ENCODE data around the gene JAKMIP2. TPM values are rescaled to one million over a fixed set of nuclear protein-coding genes. Genes with fewer than 3 reads are reported as not detected.

Gene JAKMIP2
- total and polyA plus RNA-seq, 10 donors = 0.09 to 2.4 (median 1.5) TPM

DNA sequence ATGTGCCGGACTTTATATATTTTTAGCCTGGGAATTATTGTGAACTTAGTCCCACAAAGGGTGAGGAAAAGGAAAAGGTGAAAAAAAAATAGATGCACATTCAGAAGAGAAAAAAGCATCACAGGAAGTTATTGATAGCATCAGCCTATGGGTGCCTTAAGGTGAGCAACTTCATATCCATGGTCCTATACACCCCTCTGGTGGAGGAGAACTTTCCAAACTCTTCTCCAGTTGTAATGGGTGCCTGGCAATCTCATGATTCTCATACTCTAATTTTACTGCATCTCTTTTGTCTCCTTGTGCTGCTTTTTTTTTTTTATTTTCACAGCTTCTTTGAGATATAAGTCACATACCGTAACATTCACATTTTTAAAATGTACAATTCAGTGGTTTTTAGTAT lies 107.4 kb downstream of the JAKMIP2 start:
- no peaks in the 10 kb centered on the region for H3K27me3 ChIP-seq (replicated peaks in 1 of 7)
- no peaks in the 10 kb centered on the region for H3K9me3 ChIP-seq
- no peak overlapping the region for H3K27ac ChIP-seq
- no peak for DNase-seq
- no peak overlapping the region for H3K4me3 ChIP-seq
- TF ChIP-seq, protein P1, sequence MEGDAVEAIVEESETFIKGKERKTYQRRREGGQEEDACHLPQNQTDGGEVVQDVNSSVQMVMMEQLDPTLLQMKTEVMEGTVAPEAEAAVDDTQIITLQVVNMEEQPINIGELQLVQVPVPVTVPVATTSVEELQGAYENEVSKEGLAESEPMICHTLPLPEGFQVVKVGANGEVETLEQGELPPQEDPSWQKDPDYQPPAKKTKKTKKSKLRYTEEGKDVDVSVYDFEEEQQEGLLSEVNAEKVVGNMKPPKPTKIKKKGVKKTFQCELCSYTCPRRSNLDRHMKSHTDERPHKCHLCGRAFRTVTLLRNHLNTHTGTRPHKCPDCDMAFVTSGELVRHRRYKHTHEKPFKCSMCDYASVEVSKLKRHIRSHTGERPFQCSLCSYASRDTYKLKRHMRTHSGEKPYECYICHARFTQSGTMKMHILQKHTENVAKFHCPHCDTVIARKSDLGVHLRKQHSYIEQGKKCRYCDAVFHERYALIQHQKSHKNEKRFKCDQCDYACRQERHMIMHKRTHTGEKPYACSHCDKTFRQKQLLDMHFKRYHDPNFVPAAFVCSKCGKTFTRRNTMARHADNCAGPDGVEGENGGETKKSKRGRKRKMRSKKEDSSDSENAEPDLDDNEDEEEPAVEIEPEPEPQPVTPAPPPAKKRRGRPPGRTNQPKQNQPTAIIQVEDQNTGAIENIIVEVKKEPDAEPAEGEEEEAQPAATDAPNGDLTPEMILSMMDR (IDR thresholded peaks at IDR 0.05 in 8 of 11, conservative IDR thresholded peaks at IDR 0.05 in 3 of 11) = no peak
- TF ChIP-seq POLR2A (IDR thresholded peaks at IDR 0.05) = no peak
- TF ChIP-seq POLR2AphosphoS5 (IDR thresholded peaks at IDR 0.05) = no peak
- WGBS, 5 donors = 91 to 99% (median 91%) methylated on average over 2 of the region's 2 CpGs
- intact Hi-C loops (cut with DNase I; ENCODE audit: low total_unique reads) = no loop called here
- peaks cover 0 to 5% (median 0%) of the 10 kb centered on the region in 6 donors for H3K36me3 ChIP-seq
- no peaks in the 10 kb centered on the region for H3K4me1 ChIP-seq

DNA sequence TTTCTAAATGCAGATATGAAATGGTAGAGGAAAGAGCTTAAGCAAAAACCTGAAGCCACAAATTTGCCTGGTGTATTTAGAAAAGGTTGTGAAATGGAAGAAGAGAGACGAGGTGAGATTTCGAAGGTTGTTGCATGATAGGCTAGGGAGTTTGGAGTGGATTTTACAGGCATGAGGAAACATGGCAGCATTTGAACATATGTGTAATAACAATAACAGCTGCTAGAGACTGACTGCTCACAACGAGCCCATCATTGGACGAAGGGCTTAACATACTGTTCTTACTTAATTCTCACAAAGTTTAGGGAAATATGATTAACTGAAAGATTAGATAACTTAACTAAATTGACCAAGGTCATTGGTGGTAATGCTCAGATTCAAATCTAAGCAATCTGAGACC lies 108.1 kb downstream of the JAKMIP2 start:
- peaks cover 0 to 5% (median 0%) of the 10 kb centered on the region in 6 donors for H3K36me3 ChIP-seq
- DNase-seq = no peak
- H3K27ac ChIP-seq = no peak overlapping the region
- TF ChIP-seq POLR2AphosphoS5 (IDR thresholded peaks at IDR 0.05) = no peak
- TF ChIP-seq, protein P1 (IDR thresholded peaks at IDR 0.05 in 8 of 11, conservative IDR thresholded peaks at IDR 0.05 in 3 of 11) = no peak
- TF ChIP-seq POLR2A (IDR thresholded peaks at IDR 0.05) = no peak
- no peaks in the 10 kb centered on the region for H3K9me3 ChIP-seq
- H3K27me3 ChIP-seq (replicated peaks in 1 of 7) = no peaks in the 10 kb centered on the region
- 74 to 88% (median 81%) methylated on average over 4 of the region's 4 CpGs for WGBS, 5 donors
- intact Hi-C loops (cut with DNase I; ENCODE audit: low total_unique reads) = no loop called here
- H3K4me1 ChIP-seq = no peaks in the 10 kb centered on the region
- H3K4me3 ChIP-seq = no peak overlapping the region

GRCh38 chr5:147673791-147674190 lies 108.7 kb downstream of the JAKMIP2 start:
- Histone ChIP-seq H3K4me3 (no peak overlapping the region), H3K4me1 (no peaks in the 10 kb centered on the region), H3K36me3 (peaks cover 0 to 5% (median 0%) of the 10 kb centered on the region in 6 donors), H3K9me3 (no peaks in the 10 kb centered on the region), H3K27ac (no peak overlapping the region), H3K27me3 (replicated peaks in 1 of 7) (no peaks in the 10 kb centered on the region)
- DNase-seq = no peak
- intact Hi-C loops (cut with DNase I; ENCODE audit: low total_unique reads) = no loop called here
- 74 to 93% (median 83%) methylated on average over 2 of the region's 2 CpGs for WGBS, 5 donors
- TF ChIP-seq POLR2AphosphoS5 (IDR thresholded peaks at IDR 0.05) (no peak), POLR2A (IDR thresholded peaks at IDR 0.05) (no peak)
- TF ChIP-seq, protein P1 (IDR thresholded peaks at IDR 0.05 in 8 of 11, conservative IDR thresholded peaks at IDR 0.05 in 3 of 11) = no peak

DNA sequence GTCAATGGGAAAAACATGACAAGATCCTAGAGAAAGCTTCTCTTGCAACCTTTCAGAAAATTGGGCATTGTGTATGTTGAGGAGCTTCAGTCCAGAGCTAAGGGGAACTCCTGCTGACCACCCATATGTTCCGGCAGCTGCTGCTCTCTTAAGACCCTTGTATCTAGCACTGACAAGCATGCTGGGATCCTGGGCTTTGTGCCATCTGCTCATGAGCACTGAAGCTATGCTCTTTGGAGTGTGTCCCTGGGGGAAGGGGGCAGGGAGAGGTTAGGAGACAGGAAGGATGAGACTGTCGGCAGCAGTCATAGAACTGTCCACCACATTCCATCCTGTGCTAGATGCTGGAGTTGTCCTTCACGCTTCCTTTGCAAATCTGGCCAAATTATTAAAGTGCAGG lies 109.3 kb downstream of the JAKMIP2 start:
- DNase-seq = no peak
- Histone ChIP-seq H3K27ac (no peak overlapping the region), H3K9me3 (no peaks in the 10 kb centered on the region), H3K4me1 (no peaks in the 10 kb centered on the region), H3K27me3 (replicated peaks in 1 of 7) (no peaks in the 10 kb centered on the region), H3K4me3 (no peak overlapping the region), H3K36me3 (peaks cover 0 to 5% (median 0%) of the 10 kb centered on the region in 6 donors)
- intact Hi-C loops (cut with DNase I; ENCODE audit: low total_unique reads) = no loop called here
- WGBS, 5 donors = 47 to 72% (median 55%) methylated on average over 3 of the region's 3 CpGs
- TF ChIP-seq POLR2A (IDR thresholded peaks at IDR 0.05) = no peak
- TF ChIP-seq, protein P1 (IDR thresholded peaks at IDR 0.05 in 8 of 11, conservative IDR thresholded peaks at IDR 0.05 in 3 of 11) = no peak
- no peak for TF ChIP-seq POLR2AphosphoS5 (IDR thresholded peaks at IDR 0.05)

Data from spleen (tissue), 11 donors.